ENCODE measurements around the gene SLC6A11.

DNA sequence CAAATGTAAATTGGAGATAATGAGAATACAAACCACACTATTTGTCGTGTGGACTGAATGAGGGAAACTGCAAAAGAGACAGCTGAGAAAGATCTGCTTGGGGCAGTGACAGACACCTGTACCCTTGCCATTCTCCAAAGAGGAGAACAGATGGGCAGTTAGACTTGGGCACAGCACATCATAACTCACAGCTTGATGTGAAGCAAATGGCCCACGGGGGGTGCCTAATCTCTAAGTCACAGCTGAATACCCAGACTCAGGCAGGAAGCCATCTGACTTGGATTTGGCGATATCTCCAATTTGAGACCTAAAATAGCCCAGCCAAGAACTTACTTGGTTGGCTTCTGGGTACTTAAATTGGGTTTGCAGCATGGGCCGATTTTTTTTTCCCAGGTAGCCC is 10.0 kb upstream of the SLC6A11 start:
- TF ChIP-seq POLR2A (IDR thresholded peaks at IDR 0.05) = no peak
- TF ChIP-seq, protein P1, sequence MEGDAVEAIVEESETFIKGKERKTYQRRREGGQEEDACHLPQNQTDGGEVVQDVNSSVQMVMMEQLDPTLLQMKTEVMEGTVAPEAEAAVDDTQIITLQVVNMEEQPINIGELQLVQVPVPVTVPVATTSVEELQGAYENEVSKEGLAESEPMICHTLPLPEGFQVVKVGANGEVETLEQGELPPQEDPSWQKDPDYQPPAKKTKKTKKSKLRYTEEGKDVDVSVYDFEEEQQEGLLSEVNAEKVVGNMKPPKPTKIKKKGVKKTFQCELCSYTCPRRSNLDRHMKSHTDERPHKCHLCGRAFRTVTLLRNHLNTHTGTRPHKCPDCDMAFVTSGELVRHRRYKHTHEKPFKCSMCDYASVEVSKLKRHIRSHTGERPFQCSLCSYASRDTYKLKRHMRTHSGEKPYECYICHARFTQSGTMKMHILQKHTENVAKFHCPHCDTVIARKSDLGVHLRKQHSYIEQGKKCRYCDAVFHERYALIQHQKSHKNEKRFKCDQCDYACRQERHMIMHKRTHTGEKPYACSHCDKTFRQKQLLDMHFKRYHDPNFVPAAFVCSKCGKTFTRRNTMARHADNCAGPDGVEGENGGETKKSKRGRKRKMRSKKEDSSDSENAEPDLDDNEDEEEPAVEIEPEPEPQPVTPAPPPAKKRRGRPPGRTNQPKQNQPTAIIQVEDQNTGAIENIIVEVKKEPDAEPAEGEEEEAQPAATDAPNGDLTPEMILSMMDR (IDR thresholded peaks at IDR 0.05) = no peak

All from esophagus squamous epithelium (tissue), 4 donors.